Endothelial cell of umbilical vein (primary cell): ENCODE data around the gene LIPE. TPM values are rescaled to one million over a fixed set of nuclear protein-coding genes. Genes with fewer than 3 reads are reported as not detected.
"Not testable (repeated sequence)": the region's sequence is repeated elsewhere in the genome, so short reads cannot be mapped to it uniquely, and the experiment has no call there.

Experiments
- BruUV-seq: library from RNA; stranded (reverse); fragments of 400-500 nt; replicated peaks from 2 replicates; lab custom pipeline; 2021; lab: Mats Ljungman, UMichigan
- CTCF ChIA-PET: fragments of 300-600, 350-600 bp; sonication (Branson Sonifier 250); formaldehyde crosslinking; loops from one replicate; lab custom pipeline; 2021; ENCODE audit warnings: antibody characterized with exemption, inconsistent platforms; lab: Charles Lee
- POLR2A ChIA-PET: fragments of 300-600, 350-600 bp; sonication (Branson Sonifier 250); formaldehyde crosslinking; loops from one replicate; lab custom pipeline; 2021; ENCODE audit warnings: antibody characterized with exemption, inconsistent platforms; lab: Charles Lee
- DNase-seq: peaks from one replicate; pipeline ENCODE4 v3.0.0-alpha.2; 2011; ENCODE audit warnings: low read depth, low spot score
- FAIRE-seq: peaks from 2 replicates; lab custom pipeline; 2011; peaks lifted over from hg19 to GRCh38; lab: Jason Lieb, UNC
- H2AFZ ChIP-seq: 2 replicates; pipeline ENCODE4 v1.6.0; 2012; ENCODE audit warnings: low read depth, low read length, control low read depth, inconsistent platforms
- H3K27ac ChIP-seq: 2 replicates; pipeline ENCODE4 v1.5.1; 2011; ENCODE audit warnings: low read depth, mild to moderate bottlenecking, control low read depth, low read length, moderate library complexity; ENCODE audit not compliant: insufficient read depth
- H3K27me3 ChIP-seq, 2 experiments: 2 replicates each; pipeline versions ENCODE4 v1.6.0 to v1.6.1; 2011; ENCODE audit warnings: low read length in 2 of 2, mixed read lengths in 1 of 2; ENCODE audit not compliant: control insufficient read depth in 2 of 2, insufficient read depth in 2 of 2
- H3K36me3 ChIP-seq, 2 experiments: 2 replicates in 1 of 2; 3 replicates in 1 of 2; pipeline ENCODE4 v1.5.1; 2011; ENCODE audit warnings: low read length in 2 of 2, mild to moderate bottlenecking in 1 of 2, moderate library complexity in 1 of 2; ENCODE audit not compliant: control insufficient read depth in 2 of 2, insufficient read depth in 2 of 2; ENCODE audit errors: extremely low read depth in 1 of 2
- H3K4me1 ChIP-seq: 3 replicates; pipeline ENCODE4 v1.5.1; 2011; ENCODE audit warnings: mild to moderate bottlenecking, low read length; ENCODE audit not compliant: control insufficient read depth, insufficient read depth; ENCODE audit errors: extremely low read depth
- H3K4me2 ChIP-seq: 2 replicates; pipeline ENCODE4 v1.6.1; 2011; ENCODE audit warnings: low read length, control low read depth, mixed read lengths; ENCODE audit not compliant: insufficient read depth
- H3K4me3 ChIP-seq, 3 experiments: fragments of 200-600 bp in 1 of 3; sonication (generic), shearing (Covaris generic) in 1 of 3; replicated peaks in 1 of 3; 2 replicates each; pipeline ENCODE4 v1.5.1; 2011 to 2016; ENCODE audit warnings: control low read depth in 3 of 3, low read length in 3 of 3, mild to moderate bottlenecking in 2 of 3, inconsistent platforms in 1 of 3, low read depth in 1 of 3, moderate library complexity in 1 of 3; ENCODE audit not compliant: insufficient read depth in 1 of 3
- H3K79me2 ChIP-seq: 2 replicates; pipeline ENCODE4 v1.6.0; 2012; ENCODE audit warnings: low read length, inconsistent platforms; ENCODE audit not compliant: control insufficient read depth, insufficient read depth
- H3K9ac ChIP-seq: replicated peaks from 2 replicates; pipeline ENCODE3; 2011; ENCODE audit warnings: low read length, control low read depth; ENCODE audit not compliant: insufficient read depth; ENCODE audit errors: extremely low read depth
- H3K9me1 ChIP-seq: replicated peaks from 3 replicates; pipeline ENCODE4 v1.6.0; 2011; ENCODE audit warnings: mild to moderate bottlenecking, low read length; ENCODE audit not compliant: control insufficient read depth, insufficient read depth; ENCODE audit errors: extremely low read depth
- H3K9me3 ChIP-seq: replicated peaks from 2 replicates; pipeline ENCODE4 v1.5.1; 2012; ENCODE audit warnings: low read length, inconsistent platforms; ENCODE audit not compliant: control insufficient read depth, insufficient read depth
- H4K20me1 ChIP-seq: replicated peaks from 2 replicates; pipeline ENCODE3; 2011; ENCODE audit warnings: mild to moderate bottlenecking, low read length; ENCODE audit not compliant: control insufficient read depth, insufficient read depth; ENCODE audit errors: extremely low read depth
- CTCF ChIP-seq, 2 donors: IDR thresholded peaks; 1 replicate in 1 of 2; 2 replicates in 1 of 2; pipeline ENCODE4 v1.5.1; 2011; ENCODE audit warnings: low read length in 2 of 2, mild to moderate bottlenecking in 2 of 2, moderate library complexity in 2 of 2, control low read depth in 1 of 2, inconsistent platforms in 1 of 2, low read depth in 1 of 2; ENCODE audit not compliant: insufficient read depth in 1 of 2; ENCODE audit errors: extremely low read depth in 1 of 2
- GATA2 ChIP-seq: IDR thresholded peaks from 2 replicates; pipeline ENCODE4 v1.7.0; 2011; ENCODE audit warnings: low read depth, mild to moderate bottlenecking, moderate library complexity, mixed read lengths, low read length; ENCODE audit not compliant: insufficient read length, insufficient read depth
- JUN ChIP-seq: IDR thresholded peaks from 2 replicates; pipeline ENCODE4 v1.6.1; 2011; ENCODE audit warnings: borderline replicate concordance, low read depth; ENCODE audit not compliant: insufficient read length, insufficient read depth
- MYC ChIP-seq: IDR thresholded peaks from one replicate; pipeline ENCODE4 v1.6.1; 2011; ENCODE audit warnings: mild to moderate bottlenecking, low read depth, low read length
- dilution Hi-C: fragments of 300-500 bp; cut with MboI; formaldehyde crosslinking; loops from one replicate; pipeline ENCODE4 v1.15.0; 2019; ENCODE audit warnings: low sequenced_read_pairs; ENCODE audit not compliant: extremely low pct_ligation_motif_present
- intact Hi-C: fragments of 100-400 bp; cut with micrococcal nuclease; formaldehyde crosslinking; loops from one replicate; pipeline ENCODE4 v1.10.0; 2022
- polyA plus RNA-seq, 4 experiments: library from polyadenylated mRNA; depleted of rRNA in 3 of 4; stranded (reverse) in 3 of 4; unstranded in 1 of 4; fragments of >200 nt; gene quantifications; 2 replicates each; pipeline versions ENCODE4 v1.2.1 to v1.2.3, GENCODE V29; 2011 to 2012; ENCODE audit warnings: missing spikeins in 1 of 4
- total RNA-seq: library from RNA; stranded (reverse); gene quantifications from 2 replicates; pipeline ENCODE4 v1.2.3, GENCODE V29; 2021

LIPE gene
- total and polyA plus RNA-seq, 2 donors (not counting 3 experiments of a cell fraction or from before 2014, with no cell fraction given): 3.8 to 13.5 TPM

GRCh38 chr19:42450314-42450934 is 23.2 kb upstream of the LIPE start:
- ChIA-PET CTCF (interaction anchor here (0.6 to 5.1 kb wide), 12 partner anchors 9 to 146 kb away, joined by 3 to 137 read pairs (median 6); partner anchors contain the start of gene CEACAM1), POLR2A (interaction anchor here (0.8 kb wide), 1 partner anchor 78 kb away, joined by 3 read pairs; the partner anchor contains the start of gene CEACAM1)
- Histone ChIP-seq H3K27ac (no peak overlapping the region), H3K27me3 (peaks cover 7 to 10% of the 10 kb centered on the region in 2 experiments), H3K9ac (peak overlapping the region; percentile 31), H3K9me1 (no peaks in the 10 kb centered on the region), H3K79me2 (no peaks in the 10 kb centered on the region), H4K20me1 (no peaks in the 10 kb centered on the region), H2AFZ (no peak overlapping the region), H3K4me1 (peaks cover 7% of the 10 kb centered on the region), H3K36me3 (no peaks in the 10 kb centered on the region), H3K4me3 (no peak overlapping the region), H3K4me2 (peak overlapping the region; percentile 67), H3K9me3 (no peaks in the 10 kb centered on the region)
- DNase-seq (peak; percentile 75), FAIRE-seq (peak; percentile 96)
- peak; percentile 77 to 85 for TF ChIP-seq CTCF (IDR thresholded peaks at IDR 0.05; ENCODE audit: extremely low read depth in 1 of 2, insufficient read depth in 1 of 2, low read depth in 1 of 2, low read length in 2 of 2)
- TF ChIP-seq MYC: no peak
- peak; percentile 84 for TF ChIP-seq GATA2
- no peak for TF ChIP-seq JUN
- dilution Hi-C loops: no loop called here
- no TSS peak for BruUV-seq
- intact Hi-C loops: loop anchor here (1.0 kb wide), 4 partner anchors 79 to 146 kb away; no protein-coding TSS in a partner anchor

DNA sequence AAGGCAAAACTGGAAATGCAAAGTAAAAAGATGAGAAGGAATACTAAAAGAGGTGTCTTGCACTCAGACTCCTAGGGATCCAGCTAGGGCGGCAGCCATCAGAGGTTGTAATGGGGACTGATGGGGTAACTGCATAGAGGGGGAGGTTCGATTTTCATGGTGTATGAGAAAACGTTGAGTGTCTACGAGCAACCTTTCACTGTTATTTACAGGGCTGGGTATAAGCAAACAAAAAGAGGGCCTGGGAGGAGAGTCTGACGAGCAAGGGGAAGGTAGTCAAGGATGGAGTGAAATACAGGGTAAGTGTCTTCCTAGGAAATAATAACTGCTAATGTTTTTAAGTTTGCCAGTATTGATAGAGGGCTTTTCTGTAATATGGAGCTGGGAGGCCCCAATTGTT is 21.1 kb upstream of the LIPE start:
- POLR2A ChIA-PET, H3K9me3 ChIP-seq, BruUV-seq, H3K4me1 ChIP-seq, dilution Hi-C loops, H3K4me3 ChIP-seq, H2AFZ ChIP-seq, H4K20me1 ChIP-seq, H3K27ac ChIP-seq, H3K9me1 ChIP-seq, H3K4me2 ChIP-seq, H3K36me3 ChIP-seq, H3K9ac ChIP-seq, intact Hi-C loops, H3K79me2 ChIP-seq, FAIRE-seq, H3K27me3 ChIP-seq, DNase-seq: not testable (repeated sequence)
- CTCF ChIA-PET: interaction anchor here (1.0 to 3.1 kb wide), 2 partner anchors 10 to 81 kb away, joined by 5 to 12 read pairs; no protein-coding TSS in a partner anchor
